GM19455 (cell line): ENCODE measurements around the gene ENOX1.

Experiments used
- ATAC-seq: cut with Tn5 transposase; IDR thresholded peaks from one replicate; pipeline ENCODE4 v1.9.1; 2021; ENCODE audit not compliant: unreplicated experiment

ENOX1 gene

DNA sequence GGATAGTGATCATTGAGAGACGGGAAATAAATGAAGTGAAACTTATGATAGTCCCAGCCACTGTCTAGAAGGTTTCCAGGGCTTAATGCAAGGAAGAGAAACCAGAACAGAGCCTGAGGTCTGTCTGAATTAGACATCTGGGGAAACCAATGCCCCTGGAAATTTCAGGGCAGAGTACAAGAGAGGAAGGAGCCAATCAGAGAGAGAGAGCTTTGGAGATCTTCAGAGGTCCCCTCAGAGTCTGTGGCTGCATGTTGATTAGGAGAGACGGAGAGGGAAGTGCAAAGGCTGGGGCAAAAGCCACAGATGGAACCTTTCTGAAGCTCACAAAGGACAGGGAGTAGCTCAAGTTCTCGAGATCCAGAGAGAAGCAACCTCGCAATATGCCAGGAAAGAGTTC lies 385.4 kb downstream of the ENOX1 start:
- ATAC-seq = no peak

- no peak for ATAC-seq
These were observed 389.7 kb downstream of the ENOX1 start for GRCh38 chr13:43397111-43397510.

- no peak for ATAC-seq
These were observed 395.7 kb downstream of the ENOX1 start for GRCh38 chr13:43391036-43391435.

GRCh38 chr13:43390619-43391018 lies 396.2 kb downstream of the ENOX1 start:
- ATAC-seq = no peak

DNA sequence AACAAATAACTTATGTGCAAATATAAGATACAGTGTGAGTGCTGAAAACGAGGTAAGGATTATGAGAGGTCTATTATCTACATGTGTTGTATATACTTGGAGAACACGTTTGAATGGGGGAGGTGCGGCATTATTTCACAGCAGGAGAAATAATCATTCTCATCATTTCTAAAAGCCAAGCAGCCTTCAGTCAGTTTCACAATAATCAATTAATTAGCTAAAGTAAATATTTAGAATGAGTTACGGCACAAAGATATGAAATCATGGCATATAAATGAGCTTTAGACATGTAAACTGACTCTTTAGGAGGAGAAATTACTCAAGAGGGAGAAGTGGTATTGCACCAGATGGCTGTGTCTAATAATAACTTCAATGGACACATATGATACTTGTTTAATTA lies 396.8 kb downstream of the ENOX1 start:
- ATAC-seq = no peak

DNA sequence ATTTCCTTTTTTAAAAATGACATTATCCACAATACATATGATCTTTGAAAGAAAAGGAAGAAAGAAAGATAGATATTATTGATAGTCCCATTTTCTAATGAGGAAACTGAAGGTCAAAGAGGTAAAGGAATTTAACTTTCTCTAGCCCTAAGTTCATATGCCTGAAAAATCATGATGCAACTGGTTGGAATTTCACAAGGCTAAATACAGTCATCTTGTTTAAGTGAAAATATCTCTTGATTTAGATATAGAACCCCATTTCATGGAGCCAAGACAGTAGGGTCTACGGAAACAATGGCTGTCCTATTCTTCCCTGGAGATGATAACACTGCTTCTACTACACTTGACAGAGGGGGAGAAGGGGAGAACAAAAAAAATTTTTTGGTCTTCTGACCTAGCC lies 397.2 kb downstream of the ENOX1 start:
- no peak for ATAC-seq

GRCh38 chr13:43388282-43389034 lies 398.3 kb downstream of the ENOX1 start:
- no peak for ATAC-seq

- no peak for ATAC-seq
These were observed 398.9 kb downstream of the ENOX1 start for GRCh38 chr13:43387880-43388279.

DNA sequence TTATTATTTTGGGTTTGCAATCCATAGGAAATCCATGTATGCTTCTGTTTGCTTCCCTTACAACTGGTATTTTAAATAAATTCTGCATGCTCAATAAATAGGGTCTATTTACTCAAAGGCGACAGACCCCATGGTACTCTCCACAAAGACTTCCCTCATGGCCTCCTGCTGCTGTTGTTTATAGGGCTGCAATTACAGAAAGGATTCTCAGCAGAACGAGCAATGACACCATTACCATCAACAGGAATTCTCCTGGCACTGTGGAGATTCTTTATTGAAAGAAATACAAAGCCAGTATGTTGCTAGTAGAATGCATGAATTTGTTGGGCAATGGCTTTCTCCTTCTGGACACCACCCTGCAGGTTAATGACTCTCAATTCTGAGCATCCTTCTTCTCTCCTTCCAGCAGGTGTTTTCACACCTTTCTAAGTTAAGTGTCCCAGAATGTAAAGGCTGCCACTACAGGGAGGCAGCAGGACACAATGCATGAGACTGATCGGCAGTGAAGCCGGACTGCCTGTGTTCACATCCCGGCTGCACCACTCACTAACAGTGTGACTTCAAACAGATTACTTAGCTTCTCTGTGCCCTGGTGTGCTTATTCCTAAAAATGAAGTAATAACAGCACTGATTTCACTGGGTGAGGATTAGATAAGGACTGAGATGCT lies 403.1 kb downstream of the ENOX1 start:
- ATAC-seq = no peak

DNA sequence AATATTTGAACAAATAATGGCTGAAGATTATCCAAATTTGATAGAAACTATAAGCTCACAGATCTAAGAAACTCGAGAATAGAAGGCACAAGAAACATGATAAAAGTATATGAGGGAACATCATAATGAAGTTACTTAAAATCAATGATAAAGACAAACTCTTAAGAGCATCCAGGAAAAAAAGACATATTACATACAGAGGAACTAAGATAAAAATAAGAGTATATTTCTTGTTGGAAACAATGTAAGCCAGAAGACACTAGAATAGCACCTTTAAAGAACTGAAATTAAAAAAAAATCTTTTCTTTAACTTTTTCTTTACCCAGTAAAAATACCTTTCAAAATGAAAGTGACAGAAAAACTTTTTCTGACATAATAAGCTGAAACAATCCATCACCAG lies 407.0 kb downstream of the ENOX1 start:
- ATAC-seq = no peak

- no peak for ATAC-seq
These were observed 408.8 kb downstream of the ENOX1 start for GRCh38 chr13:43377973-43378372.

DNA sequence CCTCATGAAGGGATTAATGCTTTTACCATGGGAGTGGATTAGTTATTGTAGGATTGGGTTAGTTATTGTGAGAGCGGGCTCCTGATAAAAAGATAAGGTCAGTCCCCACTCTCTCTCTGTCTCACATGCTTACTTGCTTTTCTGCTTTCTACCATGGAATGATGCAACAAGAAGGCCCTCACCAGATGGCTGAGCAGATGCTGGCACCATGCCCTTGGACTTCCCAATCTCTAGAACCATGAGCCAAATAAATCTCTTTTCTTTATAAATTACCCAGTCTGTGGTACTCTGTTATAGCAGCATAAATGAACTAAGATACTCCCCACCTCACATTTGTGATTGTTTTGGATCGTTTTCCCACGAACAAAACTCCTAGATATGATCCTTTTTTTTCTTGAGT lies 409.6 kb downstream of the ENOX1 start:
- ATAC-seq = no peak

DNA sequence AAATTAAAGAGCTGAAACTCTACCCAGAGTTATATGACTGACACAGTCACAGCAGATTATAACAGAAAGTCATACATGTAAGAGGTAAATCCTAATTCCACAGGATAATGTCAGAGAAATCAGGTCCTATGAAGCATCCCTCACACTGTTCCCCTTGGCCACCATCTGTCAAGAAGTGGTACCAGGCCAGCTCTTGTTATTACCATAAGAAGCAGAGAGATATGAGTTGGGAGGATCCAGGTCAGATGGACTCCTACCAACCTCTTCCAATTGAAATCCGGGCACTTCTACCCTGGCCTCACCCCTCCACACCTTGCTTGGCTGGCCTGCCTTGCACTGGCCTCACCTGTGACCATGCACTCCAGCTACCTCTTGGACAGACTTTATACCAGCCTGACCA lies 410.2 kb downstream of the ENOX1 start:
- ATAC-seq = no peak

DNA sequence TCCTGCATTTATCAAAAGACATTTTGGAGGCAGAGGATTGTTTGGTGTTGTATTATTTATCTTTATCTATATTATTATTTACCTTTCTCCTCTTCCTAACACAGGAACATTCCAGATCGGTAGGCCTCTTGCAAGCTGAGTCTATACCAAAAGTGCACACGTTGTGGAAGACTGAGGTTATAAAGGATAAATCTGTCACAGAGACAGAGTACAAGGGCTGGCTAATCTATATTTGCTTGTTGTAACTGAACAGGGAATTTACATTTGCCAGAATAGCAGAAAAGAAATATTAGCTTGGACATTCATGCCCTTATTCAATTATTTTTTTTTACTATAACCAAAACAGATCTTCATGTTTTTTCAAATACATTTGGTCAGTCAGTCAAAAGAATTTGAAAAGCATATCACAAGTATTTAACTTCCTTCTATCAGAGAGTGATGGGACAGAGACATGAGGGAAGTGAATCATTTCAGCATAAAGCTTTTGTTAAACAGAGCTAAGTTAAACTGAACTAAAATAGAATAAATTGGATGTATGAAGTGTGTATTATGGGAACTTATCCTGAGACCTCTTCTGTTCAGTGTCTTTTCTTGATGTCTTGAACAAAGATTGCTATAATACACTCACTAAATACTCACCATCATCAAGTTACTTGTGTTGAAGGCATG lies 410.8 kb downstream of the ENOX1 start:
- ATAC-seq = no peak

DNA sequence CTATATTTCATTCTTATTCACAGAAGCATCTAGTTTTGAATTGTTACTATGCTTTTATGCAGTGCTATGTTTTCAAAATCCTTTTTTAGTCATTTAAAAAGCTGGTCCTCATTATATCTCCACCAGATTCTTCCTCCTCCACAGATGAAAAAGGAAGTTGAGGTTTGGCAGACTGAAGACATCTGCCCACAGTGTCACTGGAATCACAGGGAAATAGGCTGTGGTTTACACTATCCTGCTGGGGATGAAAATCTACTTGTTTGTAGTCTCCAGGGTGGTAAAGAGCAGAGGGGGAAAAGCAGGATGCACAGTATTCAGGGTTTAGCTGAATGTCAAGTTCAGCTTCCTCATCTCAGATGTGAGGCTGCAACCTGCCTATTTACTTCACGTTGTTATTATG lies 412.2 kb downstream of the ENOX1 start:
- ATAC-seq = no peak

GRCh38 chr13:43373400-43373799 lies 413.4 kb downstream of the ENOX1 start:
- no peak for ATAC-seq

GRCh38 chr13:43370842-43371241 lies 415.9 kb downstream of the ENOX1 start:
- ATAC-seq = no peak

- ATAC-seq = no peak
These were observed 417.5 kb downstream of the ENOX1 start for GRCh38 chr13:43369319-43369718.

DNA sequence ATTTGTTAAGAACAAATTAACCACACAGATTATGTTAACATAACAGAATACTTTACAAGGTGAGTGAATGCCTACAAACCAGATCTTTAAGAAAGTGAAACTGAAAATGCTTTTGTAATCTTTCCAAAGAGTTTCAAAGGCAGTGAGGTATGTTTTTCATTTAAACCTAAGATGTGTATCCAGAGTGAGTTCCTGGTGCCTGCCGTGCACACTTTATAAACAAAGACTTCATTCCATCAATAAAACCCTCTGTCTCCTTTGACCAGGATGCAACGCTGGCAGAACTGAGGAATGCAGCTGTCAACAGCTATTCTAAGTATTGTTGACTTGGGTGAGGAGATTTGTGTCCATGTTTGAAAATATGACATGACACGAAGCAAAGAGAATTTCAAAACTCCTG lies 418.8 kb downstream of the ENOX1 start:
- no peak for ATAC-seq

DNA sequence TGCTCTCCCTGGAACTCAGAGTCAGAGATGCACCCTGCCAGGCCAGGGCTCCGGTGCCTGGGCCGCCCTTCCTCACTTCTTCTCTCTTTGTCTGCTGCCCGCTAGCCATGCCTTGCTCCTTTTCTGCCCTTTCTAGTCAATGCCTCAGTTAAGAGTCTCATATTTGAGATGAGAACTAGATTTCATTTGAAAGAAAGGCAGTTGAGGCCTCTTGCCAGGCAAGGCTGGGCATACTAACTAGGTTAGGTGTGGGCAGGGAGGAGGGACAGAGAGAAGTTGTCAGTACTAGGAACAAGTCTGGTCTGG lies 421.8 kb downstream of the ENOX1 start:
- no peak for ATAC-seq

DNA sequence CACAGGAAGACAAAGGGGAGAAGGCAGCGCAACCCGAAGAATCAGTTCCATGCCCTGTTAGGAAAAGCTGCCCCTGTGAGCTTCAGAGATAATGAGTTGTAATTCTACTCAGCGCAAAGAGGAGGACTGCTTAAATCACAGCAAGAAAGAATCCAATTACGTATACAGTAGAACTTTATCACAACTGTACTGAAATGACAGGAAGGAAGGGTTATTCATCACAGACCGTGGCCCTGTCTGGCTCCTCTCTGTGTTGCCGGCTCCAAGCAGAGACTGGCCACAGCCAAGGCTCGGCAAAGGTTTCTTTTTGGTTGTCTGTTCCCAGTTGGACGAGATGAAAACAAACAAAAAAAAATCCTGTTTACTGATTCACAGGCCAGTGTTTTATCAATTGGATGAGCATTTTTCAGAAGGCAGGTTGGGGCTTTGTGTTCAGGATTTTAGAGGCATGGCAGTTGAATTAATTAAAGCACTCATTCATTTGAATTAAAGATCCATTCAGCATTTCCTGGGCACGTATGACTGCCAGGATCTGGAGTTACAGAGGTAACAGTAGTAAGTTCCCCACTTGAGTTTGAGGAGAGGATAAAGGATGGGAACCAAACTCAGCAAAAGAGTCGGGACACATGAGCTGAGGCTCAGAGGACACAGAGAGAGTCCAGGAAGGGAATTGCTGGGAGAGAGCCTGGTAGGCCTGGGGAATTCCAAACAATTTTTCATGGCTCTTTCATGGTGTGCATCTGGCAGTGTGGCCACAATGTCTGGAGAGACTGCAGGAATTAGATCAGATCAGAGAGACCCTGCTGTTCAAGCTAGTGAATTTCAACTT lies 422.3 kb downstream of the ENOX1 start:
- no peak for ATAC-seq
